SW480 (cell line): ENCODE measurements around the gene GPRIN3.

Experiments
- DNase-seq: peaks from one replicate; pipeline ENCODE4 v3.0.0-alpha.2; 2016; ENCODE audit warnings: low spot score

GPRIN3 gene

GRCh38 chr4:89290727-89291516, 16.7 kb downstream of the GPRIN3 start:
- DNase-seq = no peak

- no peak for DNase-seq
Measured at GRCh38 chr4:89289312-89289711, 18.3 kb downstream of the GPRIN3 start.

- no peak for DNase-seq
Measured at GRCh38 chr4:89288430-89288829, 19.2 kb downstream of the GPRIN3 start.

GRCh38 chr4:89287945-89288344, 19.7 kb downstream of the GPRIN3 start:
- DNase-seq = no peak

- no peak for DNase-seq
Measured at GRCh38 chr4:89285745-89286144, 21.9 kb downstream of the GPRIN3 start.

GRCh38 chr4:89284828-89285227, 22.8 kb downstream of the GPRIN3 start:
- DNase-seq = no peak

GRCh38 chr4:89284020-89284424, 23.6 kb downstream of the GPRIN3 start:
- DNase-seq = no peak

- DNase-seq = no peak
Measured at GRCh38 chr4:89283226-89284009, 24.2 kb downstream of the GPRIN3 start.

- DNase-seq = no peak
Measured at GRCh38 chr4:89279385-89279784, 28.2 kb downstream of the GPRIN3 start.

- no peak for DNase-seq
Measured at GRCh38 chr4:89277412-89277811, 30.2 kb downstream of the GPRIN3 start.

- DNase-seq = no peak
Measured at GRCh38 chr4:89276296-89276695, 31.3 kb downstream of the GPRIN3 start.

GRCh38 chr4:89275587-89275986, 32.0 kb downstream of the GPRIN3 start:
- DNase-seq = no peak

- no peak for DNase-seq
Measured at GRCh38 chr4:89273741-89274141, 33.9 kb downstream of the GPRIN3 start.

- no peak for DNase-seq
Measured at GRCh38 chr4:89270792-89271191, 36.8 kb downstream of the GPRIN3 start.

- no peak for DNase-seq
Measured at GRCh38 chr4:89269121-89269666, 38.4 kb downstream of the GPRIN3 start.

- no peak for DNase-seq
Measured at GRCh38 chr4:89268679-89269078, 38.9 kb downstream of the GPRIN3 start.

GRCh38 chr4:89267846-89268245, 39.8 kb downstream of the GPRIN3 start:
- no peak for DNase-seq

GRCh38 chr4:89267392-89267791, 40.2 kb downstream of the GPRIN3 start:
- no peak for DNase-seq

GRCh38 chr4:89266128-89266527, 41.5 kb downstream of the GPRIN3 start:
- DNase-seq = no peak

- DNase-seq = no peak
Measured at GRCh38 chr4:89263265-89263664, 44.3 kb downstream of the GPRIN3 start.

GRCh38 chr4:89259301-89260028, 48.1 kb downstream of the GPRIN3 start:
- DNase-seq = no peak

GRCh38 chr4:89258506-89258905, 49.1 kb downstream of the GPRIN3 start:
- DNase-seq = no peak
